ENCODE results near the gene IDH3G.

DNA sequence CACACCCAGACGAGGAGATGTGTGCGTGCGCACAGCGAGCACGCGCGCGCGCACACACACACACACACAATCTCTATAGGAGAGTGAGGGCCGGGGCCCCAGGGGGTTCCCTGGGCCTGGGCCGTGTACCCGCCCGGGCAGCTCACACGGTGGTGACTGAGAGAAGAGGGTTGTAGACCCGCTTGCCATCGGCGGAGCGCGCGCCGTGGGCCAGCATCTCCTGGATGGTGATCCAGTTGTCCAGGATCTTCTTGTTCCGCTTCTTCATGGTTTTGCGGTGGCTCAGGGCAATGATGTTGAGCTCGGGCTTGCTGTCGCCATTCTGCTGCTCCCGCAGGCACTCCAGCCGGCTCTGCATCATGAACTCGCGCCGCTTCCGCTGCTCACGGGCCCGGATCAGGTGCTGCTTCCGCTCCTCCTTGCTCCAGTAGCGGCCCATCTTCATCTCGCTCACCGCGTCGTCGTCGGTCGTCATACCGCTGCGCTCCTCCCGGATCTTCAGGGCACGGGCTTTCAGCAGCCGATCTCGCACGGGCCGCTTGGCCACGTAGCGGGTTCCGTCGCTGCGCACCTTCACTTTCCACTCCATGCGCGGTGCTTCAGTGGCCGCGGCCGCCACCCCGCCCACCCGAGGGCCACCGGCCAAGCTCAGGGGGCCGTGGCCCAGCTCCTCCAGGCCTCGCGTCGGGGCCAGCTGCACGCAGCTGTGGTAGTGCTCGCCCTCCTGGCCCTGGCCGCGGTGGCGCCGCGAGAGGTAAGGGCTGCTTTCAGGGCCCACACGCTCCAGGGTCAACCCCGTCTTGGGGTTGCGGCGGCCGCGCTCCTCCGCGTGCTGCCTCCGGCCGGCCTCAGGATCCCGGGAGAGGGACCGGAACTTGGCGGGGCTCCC lies 9.3 kb upstream of the IDH3G start:
- TF ChIP-seq POLR2A (IDR thresholded peaks at IDR 0.05): no peak
- TF ChIP-seq CTCF (IDR thresholded peaks at IDR 0.05 in 8 of 11, conservative IDR thresholded peaks at IDR 0.05 in 3 of 11): no peak

Data from spleen (tissue), 7 donors.